ENCODE results near the gene CFI. TPM values are rescaled to one million over a fixed set of nuclear protein-coding genes. Genes with fewer than 3 reads are reported as not detected.

The CFI gene
- total and polyA plus RNA-seq, 2 donors from 2014 or later: 191 to 248 TPM

- Histone ChIP-seq H3K27ac (ENCODE audit: low read depth in 2 of 2, low read length in 2 of 2) (no peak overlapping the region), H3K4me3 (ENCODE audit: low read length in 3 of 3) (peak overlapping the region in 1 of 3 donors; percentile 23), H3K9me3 (ENCODE audit: control insufficient read depth in 2 of 3, insufficient read depth in 1 of 3, low read length in 3 of 3) (peaks cover 0 to 11% (median 0%) of the 10 kb centered on the region in 3 donors), H3K36me3 (ENCODE audit: control insufficient read depth in 2 of 3, insufficient read depth in 3 of 3, low read length in 3 of 3) (no peaks in the 10 kb centered on the region), H3K4me1 (ENCODE audit: control insufficient read depth in 2 of 3, insufficient read depth in 2 of 3, low read depth in 1 of 3, low read length in 3 of 3) (peaks cover 0 to 8% (median 7%) of the 10 kb centered on the region in 3 donors), H3K9ac (ENCODE audit: low read length in 3 of 3) (no peak overlapping the region), H3K27me3 (ENCODE audit: control insufficient read depth, insufficient read depth, low read length) (no peaks in the 10 kb centered on the region)
- intact Hi-C loops (cut with DNase I): no loop called here
- DNase-seq (no peak), FAIRE-seq (no peak)
- TF ChIP-seq CTCF (IDR thresholded peaks at IDR 0.05; ENCODE audit: borderline replicate concordance, extremely low read depth, insufficient read depth): no peak
These were observed 2.9 kb downstream of the CFI start for GRCh38 chr4:109798866-109799265.

GRCh38 chr4:109795059-109795458 is 6.7 kb downstream of the CFI start:
- Histone ChIP-seq H3K4me1 (ENCODE audit: control insufficient read depth in 2 of 3, insufficient read depth in 2 of 3, low read depth in 1 of 3, low read length in 3 of 3) (no peaks in the 10 kb centered on the region), H3K27me3 (ENCODE audit: control insufficient read depth, insufficient read depth, low read length) (no peaks in the 10 kb centered on the region), H3K4me3 (ENCODE audit: low read length in 3 of 3) (no peak overlapping the region), H3K9me3 (ENCODE audit: control insufficient read depth in 2 of 3, insufficient read depth in 1 of 3, low read length in 3 of 3) (peaks cover 0 to 11% (median 0%) of the 10 kb centered on the region in 3 donors), H3K36me3 (ENCODE audit: control insufficient read depth in 2 of 3, insufficient read depth in 3 of 3, low read length in 3 of 3) (no peaks in the 10 kb centered on the region), H3K27ac (ENCODE audit: low read depth in 2 of 2, low read length in 2 of 2) (no peak overlapping the region), H3K9ac (ENCODE audit: low read length in 3 of 3) (no peak overlapping the region)
- DNase-seq (no peak), FAIRE-seq (no peak)
- no peak for TF ChIP-seq CTCF (IDR thresholded peaks at IDR 0.05; ENCODE audit: borderline replicate concordance, extremely low read depth, insufficient read depth)
- intact Hi-C loops (cut with DNase I): no loop called here

GRCh38 chr4:109787807-109788206 is 14.0 kb downstream of the CFI start:
- FAIRE-seq: no peak

More at GRCh38 chr4:109787807-109788206, 14.0 kb downstream of the CFI start:
- TF ChIP-seq CTCF (IDR thresholded peaks at IDR 0.05; ENCODE audit: borderline replicate concordance, extremely low read depth, insufficient read depth): no peak
- H3K4me3 ChIP-seq (ENCODE audit: low read length in 3 of 3): no peak overlapping the region
- no peaks in the 10 kb centered on the region for H3K4me1 ChIP-seq (ENCODE audit: control insufficient read depth in 2 of 3, insufficient read depth in 2 of 3, low read depth in 1 of 3, low read length in 3 of 3)
- intact Hi-C loops (cut with DNase I): no loop called here
- H3K27me3 ChIP-seq (ENCODE audit: control insufficient read depth, insufficient read depth, low read length): no peaks in the 10 kb centered on the region
- H3K27ac ChIP-seq (ENCODE audit: low read depth in 2 of 2, low read length in 2 of 2): no peak overlapping the region
- H3K9me3 ChIP-seq (ENCODE audit: control insufficient read depth in 2 of 3, insufficient read depth in 1 of 3, low read length in 3 of 3): no peaks in the 10 kb centered on the region
- H3K36me3 ChIP-seq (ENCODE audit: control insufficient read depth in 2 of 3, insufficient read depth in 3 of 3, low read length in 3 of 3): no peaks in the 10 kb centered on the region
- H3K9ac ChIP-seq (ENCODE audit: low read length in 3 of 3): no peak overlapping the region
- no peak for DNase-seq
